K562 (cell line): ENCODE data around the gene GLIS1. TPM values are rescaled to one million over a fixed set of nuclear protein-coding genes. Genes with fewer than 3 reads are reported as not detected.

Experiments
- ATAC-seq: fragments of 200-7000 bp; cut with Tn5 transposase; 3 replicates; pipeline ENCODE4 v1.9.1; 2020; ENCODE audit warnings: moderate library complexity
- BruUV-seq: library from RNA; stranded (reverse); fragments of 400-500 nt; replicated peaks from 2 replicates; lab custom pipeline; 2021; lab: Mats Ljungman, UMichigan
- CTCF ChIA-PET: fragments of 300-600 bp; formaldehyde crosslinking; extraction: SDS; loops from one replicate; lab custom pipeline; 2021; ENCODE audit warnings: low intra/inter-chr PET ratio; lab: Yijun Ruan, JAX
- POLR2A ChIA-PET: fragments of 300-600, 350-650 bp; sonication (Branson Sonifier 250); formaldehyde crosslinking; extraction: SDS; loops from one replicate; lab custom pipeline; 2021; ENCODE audit warnings: antibody characterized with exemption, inconsistent platforms; lab: Yijun Ruan, JAX
- DNase-seq, 4 experiments: peaks; one replicate each; pipeline versions ENCODE4 v3.0.0 to v3.0.0-alpha.2; 2011 to 2018; ENCODE audit warnings: low spot score in 3 of 4, mixed read lengths in 3 of 4; ENCODE audit errors: extremely low read depth in 1 of 4
- FAIRE-seq: peaks from 2 replicates; lab custom pipeline; 2011; peaks lifted over from hg19 to GRCh38; lab: Jason Lieb, UNC
- H2AFZ ChIP-seq: 2 replicates; pipeline ENCODE4 v1.6.0; 2011; ENCODE audit warnings: low read depth, low read length, control low read depth, inconsistent platforms
- H3K27ac ChIP-seq: fragments of 200-600 bp; 3 replicates; pipeline ENCODE4 v1.8.0; 2011; ENCODE audit warnings: low read depth, mild to moderate bottlenecking, control low read depth, inconsistent platforms, low read length, moderate library complexity, mixed read lengths; ENCODE audit errors: extremely low read depth
- H3K27me3 ChIP-seq, 2 experiments: fragments of 300-600 bp in 1 of 2; 2 replicates in 1 of 2; 3 replicates in 1 of 2; pipeline versions ENCODE4 v1.6.0 to v1.8.0; 2011; ENCODE audit warnings: inconsistent platforms in 2 of 2, low read length in 2 of 2, mild to moderate bottlenecking in 1 of 2, mixed read lengths in 1 of 2, moderate library complexity in 1 of 2; ENCODE audit not compliant: control insufficient read depth in 2 of 2, insufficient read depth in 2 of 2
- H3K36me3 ChIP-seq: fragments of 300-600 bp; 3 replicates; pipeline ENCODE4 v1.8.0; 2011; ENCODE audit warnings: mild to moderate bottlenecking, low read length, inconsistent platforms; ENCODE audit not compliant: control insufficient read depth, insufficient read depth
- H3K4me1 ChIP-seq, 2 experiments: fragments of 200-600 bp in 1 of 2; replicated peaks in 1 of 2; 2 replicates in 1 of 2; 3 replicates in 1 of 2; pipeline versions ENCODE4 v1.5.1 to v1.8.0; 2011; ENCODE audit warnings: inconsistent platforms in 2 of 2, low read length in 2 of 2, mild to moderate bottlenecking in 1 of 2, mixed read lengths in 1 of 2, moderate library complexity in 1 of 2; ENCODE audit not compliant: control insufficient read depth in 2 of 2, insufficient read depth in 2 of 2
- H3K4me2 ChIP-seq: 2 replicates; pipeline ENCODE4 v1.6.1; 2011; ENCODE audit warnings: low read length, control low read depth, inconsistent platforms, mixed read lengths; ENCODE audit not compliant: insufficient read depth
- H3K4me3 ChIP-seq: fragments of 200-600 bp; sonication (generic), shearing (Covaris generic); 2 replicates; pipeline ENCODE4 v1.5.1; 2016; ENCODE audit warnings: control low read depth, inconsistent platforms
- H3K79me2 ChIP-seq: fragments of 200-600 bp; 3 replicates; pipeline ENCODE4 v1.8.0; 2011; ENCODE audit warnings: low read length, inconsistent platforms; ENCODE audit not compliant: control insufficient read depth, insufficient read depth
- H3K9ac ChIP-seq, 2 experiments: 2 replicates each; pipeline versions ENCODE4 v1.6.0 to v1.6.1; 2011; ENCODE audit warnings: low read depth in 2 of 2, low read length in 2 of 2, control low read depth in 1 of 2, inconsistent platforms in 1 of 2, mild to moderate bottlenecking in 1 of 2, mixed read lengths in 1 of 2; ENCODE audit not compliant: insufficient read depth in 1 of 2
- H3K9me1 ChIP-seq: one replicate; pipeline ENCODE4 v1.6.0; 2011; ENCODE audit warnings: inconsistent platforms, mild to moderate bottlenecking, low read length, moderate library complexity; ENCODE audit not compliant: control insufficient read depth, insufficient read depth
- H3K9me3 ChIP-seq: replicated peaks from 2 replicates; pipeline ENCODE4 v1.5.1; 2011; ENCODE audit warnings: low read depth, low read length, inconsistent platforms; ENCODE audit not compliant: control insufficient read depth, insufficient read depth
- H4K20me1 ChIP-seq: replicated peaks from 2 replicates; pipeline ENCODE4 v1.6.1; 2011; ENCODE audit warnings: low read length, inconsistent platforms, mixed read lengths; ENCODE audit not compliant: control insufficient read depth, insufficient read depth
- HDAC2 ChIP-seq: fragments of 450-650 bp; IDR thresholded peaks from 2 replicates; pipeline ENCODE4 v1.6.1; 2016; ENCODE audit warnings: mild to moderate bottlenecking
- TFAM ChIP-seq: fragments of 250-450 bp; sonication (Bioruptor Pico); conservative IDR thresholded peaks from 2 replicates; pipeline ENCODE4 v1.5.0; 2021; ENCODE audit warnings: mild to moderate bottlenecking, moderate library complexity
- ZNF133 ChIP-seq: fragments of 250-450 bp; sonication (Bioruptor Pico); IDR thresholded peaks from 2 replicates; pipeline ENCODE4 v1.4.0; 2020; ENCODE audit warnings: mild to moderate bottlenecking
- ZNF324 ChIP-seq: fragments of 250-450 bp; sonication (Bioruptor Pico); IDR thresholded peaks from 2 replicates; pipeline ENCODE4 v1.4.0; 2020; ENCODE audit warnings: mild to moderate bottlenecking
- WGBS: fragments of 100-300 bp; shearing (Covaris generic); methylation state at CpG from one replicate; pipeline ENCODE4 v1.1.6; 2016; ENCODE audit warnings: low coverage, mixed read lengths; ENCODE audit not compliant: insufficient coverage; ENCODE audit errors: missing lambda C conversion rate; 5-methylcytosine and 5-hydroxymethylcytosine counted together
- in situ Hi-C: fragments of 300-500 bp; cut with MboI; formaldehyde crosslinking; loops from 4 replicates; pipeline ENCODE4 v1.15.0; 2018; ENCODE audit warnings: inconsistent platforms, mixed read lengths
- intact Hi-C: fragments of 100-400 bp; cut with micrococcal nuclease; formaldehyde crosslinking; loops from 2 replicates; pipeline ENCODE4 v1.14.2; 2022
- polyA plus RNA-seq, 8 experiments: library from polyadenylated mRNA; depleted of rRNA in 4 of 8; stranded (reverse) in 5 of 8; unstranded in 3 of 8; fragments of >200 nt; fragmentation: Nextera tagmentation in 2 of 8; fragmentation: Illumina TruSeq in 1 of 8; extraction: Ambion mirVana in 2 of 8; extraction: Trizol in 1 of 8; gene quantifications; 2 replicates each; pipeline versions ENCODE4 v1.2.1 to v1.2.3, GENCODE V29; 2011 to 2014; ENCODE audit warnings: inconsistent platforms in 1 of 8, missing spikeins in 1 of 8
- total RNA-seq, 7 experiments: library from RNA; depleted of rRNA in 6 of 7; stranded (reverse); fragments of >200 nt in 6 of 7; fragmentation: Illumina TruSeq in 2 of 7; extraction: Trizol in 2 of 7; gene quantifications; 2 replicates each; pipeline versions ENCODE4 v1.2.1 to v1.2.3, GENCODE V29; 2011 to 2021; ENCODE audit warnings: low replicate concordance in 1 of 7
- TF ChIP-seq, protein P1 (sequence below): fragments of 250-450 bp; sonication (Bioruptor Pico); IDR thresholded peaks from 2 replicates; pipeline ENCODE4 v1.5.1; 2021; ENCODE audit warnings: mild to moderate bottlenecking
- TF ChIP-seq, protein P2 (sequence below): fragments of 450-650 bp; IDR thresholded peaks from 2 replicates; pipeline ENCODE4 v1.6.1; 2017; ENCODE audit warnings: antibody characterized with exemption
- TF ChIP-seq, protein P3 (sequence below): IDR thresholded peaks from 3 replicates; pipeline ENCODE4 v1.6.1; 2011; ENCODE audit warnings: borderline replicate concordance, mild to moderate bottlenecking, moderate library complexity; ENCODE audit not compliant: insufficient read length; ENCODE audit errors: extremely low read depth

Gene GLIS1
- total and polyA plus RNA-seq, 9 of the 15 experiments (the other 6 are each of a cell fraction or from before 2014, with no cell fraction given): not detected

DNA sequence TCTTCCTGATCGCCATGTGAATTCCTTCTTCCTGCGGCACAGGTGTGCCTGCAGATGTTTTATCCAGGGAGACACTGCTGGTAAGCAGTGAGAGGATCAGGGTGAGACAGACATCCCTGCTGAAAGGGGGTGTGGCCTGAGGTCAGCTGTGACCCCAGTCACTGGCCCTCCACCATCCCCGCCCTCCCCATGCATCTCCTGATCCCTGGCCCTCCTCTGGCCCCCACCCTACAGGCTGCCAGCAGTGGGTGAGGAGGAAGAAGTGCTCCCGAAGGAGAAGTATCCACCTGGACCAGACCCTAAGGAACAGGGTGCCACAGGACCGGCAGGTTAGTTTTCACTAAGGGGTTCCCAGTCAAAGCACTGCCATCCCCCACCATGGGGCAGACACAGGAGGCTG, 85.3 kb downstream of the GLIS1 start:
- peaks cover 2 to 6% of the 10 kb centered on the region in 2 experiments; a peak in 3 of 5 replicates for H3K4me1 ChIP-seq
- POLR2A ChIA-PET: interaction anchor here (0.5 to 0.6 kb wide), 2 partner anchors 69 to 137 kb away, joined by 3 to 4 read pairs; no protein-coding TSS in a partner anchor
- FAIRE-seq: no peak
- TF ChIP-seq, protein P1, sequence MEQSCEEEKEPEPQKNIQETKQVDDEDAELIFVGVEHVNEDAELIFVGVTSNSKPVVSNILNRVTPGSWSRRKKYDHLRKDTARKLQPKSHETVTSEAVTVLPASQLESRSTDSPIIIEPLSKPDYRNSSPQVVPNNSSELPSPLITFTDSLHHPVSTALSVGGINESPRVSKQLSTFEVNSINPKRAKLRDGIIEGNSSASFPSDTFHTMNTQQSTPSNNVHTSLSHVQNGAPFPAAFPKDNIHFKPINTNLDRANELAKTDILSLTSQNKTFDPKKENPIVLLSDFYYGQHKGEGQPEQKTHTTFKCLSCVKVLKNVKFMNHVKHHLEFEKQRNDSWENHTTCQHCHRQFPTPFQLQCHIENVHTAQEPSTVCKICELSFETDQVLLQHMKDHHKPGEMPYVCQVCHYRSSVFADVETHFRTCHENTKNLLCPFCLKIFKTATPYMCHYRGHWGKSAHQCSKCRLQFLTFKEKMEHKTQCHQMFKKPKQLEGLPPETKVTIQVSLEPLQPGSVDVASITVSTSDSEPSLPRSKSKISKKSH (CRISPR knock-in tag): no peak
- TF ChIP-seq TFAM: no peak
- TF ChIP-seq HDAC2: no peak
- TF ChIP-seq, protein P2, sequence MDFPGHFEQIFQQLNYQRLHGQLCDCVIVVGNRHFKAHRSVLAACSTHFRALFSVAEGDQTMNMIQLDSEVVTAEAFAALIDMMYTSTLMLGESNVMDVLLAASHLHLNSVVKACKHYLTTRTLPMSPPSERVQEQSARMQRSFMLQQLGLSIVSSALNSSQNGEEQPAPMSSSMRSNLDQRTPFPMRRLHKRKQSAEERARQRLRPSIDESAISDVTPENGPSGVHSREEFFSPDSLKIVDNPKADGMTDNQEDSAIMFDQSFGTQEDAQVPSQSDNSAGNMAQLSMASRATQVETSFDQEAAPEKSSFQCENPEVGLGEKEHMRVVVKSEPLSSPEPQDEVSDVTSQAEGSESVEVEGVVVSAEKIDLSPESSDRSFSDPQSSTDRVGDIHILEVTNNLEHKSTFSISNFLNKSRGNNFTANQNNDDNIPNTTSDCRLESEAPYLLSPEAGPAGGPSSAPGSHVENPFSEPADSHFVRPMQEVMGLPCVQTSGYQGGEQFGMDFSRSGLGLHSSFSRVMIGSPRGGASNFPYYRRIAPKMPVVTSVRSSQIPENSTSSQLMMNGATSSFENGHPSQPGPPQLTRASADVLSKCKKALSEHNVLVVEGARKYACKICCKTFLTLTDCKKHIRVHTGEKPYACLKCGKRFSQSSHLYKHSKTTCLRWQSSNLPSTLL: no peak
- no peak for TF ChIP-seq ZNF133 (CRISPR knock-in tag)
- TF ChIP-seq, protein P3, sequence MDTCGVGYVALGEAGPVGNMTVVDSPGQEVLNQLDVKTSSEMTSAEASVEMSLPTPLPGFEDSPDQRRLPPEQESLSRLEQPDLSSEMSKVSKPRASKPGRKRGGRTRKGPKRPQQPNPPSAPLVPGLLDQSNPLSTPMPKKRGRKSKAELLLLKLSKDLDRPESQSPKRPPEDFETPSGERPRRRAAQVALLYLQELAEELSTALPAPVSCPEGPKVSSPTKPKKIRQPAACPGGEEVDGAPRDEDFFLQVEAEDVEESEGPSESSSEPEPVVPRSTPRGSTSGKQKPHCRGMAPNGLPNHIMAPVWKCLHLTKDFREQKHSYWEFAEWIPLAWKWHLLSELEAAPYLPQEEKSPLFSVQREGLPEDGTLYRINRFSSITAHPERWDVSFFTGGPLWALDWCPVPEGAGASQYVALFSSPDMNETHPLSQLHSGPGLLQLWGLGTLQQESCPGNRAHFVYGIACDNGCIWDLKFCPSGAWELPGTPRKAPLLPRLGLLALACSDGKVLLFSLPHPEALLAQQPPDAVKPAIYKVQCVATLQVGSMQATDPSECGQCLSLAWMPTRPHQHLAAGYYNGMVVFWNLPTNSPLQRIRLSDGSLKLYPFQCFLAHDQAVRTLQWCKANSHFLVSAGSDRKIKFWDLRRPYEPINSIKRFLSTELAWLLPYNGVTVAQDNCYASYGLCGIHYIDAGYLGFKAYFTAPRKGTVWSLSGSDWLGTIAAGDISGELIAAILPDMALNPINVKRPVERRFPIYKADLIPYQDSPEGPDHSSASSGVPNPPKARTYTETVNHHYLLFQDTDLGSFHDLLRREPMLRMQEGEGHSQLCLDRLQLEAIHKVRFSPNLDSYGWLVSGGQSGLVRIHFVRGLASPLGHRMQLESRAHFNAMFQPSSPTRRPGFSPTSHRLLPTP: no peak
- no peak for TF ChIP-seq ZNF324
- TF ChIP-seq, all 486 proteins: peak for 0
- Histone ChIP-seq H3K27me3 (peaks cover 32 to 52% of the 10 kb centered on the region in 2 experiments), H3K27ac (no peak overlapping the region), H4K20me1 (peaks cover 3% of the 10 kb centered on the region; the same call in 1 of the 2 replicates), H3K9ac (no peak overlapping the region), H3K4me3 (no peak overlapping the region), H3K9me3 (no peaks in the 10 kb centered on the region), H3K9me1 (no peaks in the 10 kb centered on the region), H3K4me2 (no peak overlapping the region), H3K36me3 (no peaks in the 10 kb centered on the region), H3K79me2 (no peaks in the 10 kb centered on the region), H2AFZ (no peak overlapping the region)
- in situ Hi-C loops: no loop called here
- CTCF ChIA-PET: no interaction called here
- no TSS peak for BruUV-seq
- DNase-seq: peak in 2 of 4 experiments; percentile 40 to 41
- ATAC-seq: no peak
- WGBS: 4% methylated on average over 5 of the region's 5 CpGs
- intact Hi-C loops: no loop called here
